ENCODE measurements around the gene ATMIN.

Gene ATMIN

DNA sequence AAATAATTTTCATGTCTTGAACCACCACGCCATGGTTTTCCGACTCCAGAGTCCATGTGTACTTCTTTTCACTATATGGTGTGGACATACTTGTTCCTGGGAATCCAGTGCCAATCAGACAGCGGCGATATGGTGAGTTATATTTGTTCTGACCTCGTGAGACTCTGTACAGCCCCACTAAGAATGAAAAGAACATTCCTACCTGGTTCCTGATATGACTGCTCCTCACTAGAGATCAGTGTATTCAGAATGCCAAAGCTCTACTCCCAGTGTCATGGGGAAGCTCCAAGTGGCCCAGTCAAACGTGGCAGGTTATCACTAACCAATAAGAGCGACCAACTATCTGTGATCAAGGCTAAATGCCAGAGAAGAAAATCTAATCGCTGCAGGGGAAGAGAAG lies 35.3 kb downstream of the ATMIN start:
- DNase-seq = no peak

DNA sequence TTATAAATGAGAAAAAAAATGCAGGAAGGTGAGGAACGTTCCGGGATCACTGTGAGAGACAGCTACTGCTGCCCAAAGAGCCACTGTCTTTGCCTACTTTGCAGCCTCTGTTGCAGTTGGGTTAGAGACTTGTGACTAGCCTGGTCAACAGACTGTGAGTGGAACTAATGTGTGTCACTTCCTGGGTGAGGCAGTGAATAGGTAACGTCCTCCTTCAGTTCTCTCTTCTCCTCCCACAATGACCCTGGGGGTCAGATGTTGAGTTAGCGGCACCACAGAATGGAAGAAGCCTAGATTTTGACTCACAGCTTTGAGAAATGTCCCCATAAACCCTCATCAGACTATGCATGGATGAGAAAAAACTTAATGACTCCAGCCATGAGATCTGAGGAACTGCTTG lies 36.2 kb downstream of the ATMIN start:
- DNase-seq = no peak

DNA sequence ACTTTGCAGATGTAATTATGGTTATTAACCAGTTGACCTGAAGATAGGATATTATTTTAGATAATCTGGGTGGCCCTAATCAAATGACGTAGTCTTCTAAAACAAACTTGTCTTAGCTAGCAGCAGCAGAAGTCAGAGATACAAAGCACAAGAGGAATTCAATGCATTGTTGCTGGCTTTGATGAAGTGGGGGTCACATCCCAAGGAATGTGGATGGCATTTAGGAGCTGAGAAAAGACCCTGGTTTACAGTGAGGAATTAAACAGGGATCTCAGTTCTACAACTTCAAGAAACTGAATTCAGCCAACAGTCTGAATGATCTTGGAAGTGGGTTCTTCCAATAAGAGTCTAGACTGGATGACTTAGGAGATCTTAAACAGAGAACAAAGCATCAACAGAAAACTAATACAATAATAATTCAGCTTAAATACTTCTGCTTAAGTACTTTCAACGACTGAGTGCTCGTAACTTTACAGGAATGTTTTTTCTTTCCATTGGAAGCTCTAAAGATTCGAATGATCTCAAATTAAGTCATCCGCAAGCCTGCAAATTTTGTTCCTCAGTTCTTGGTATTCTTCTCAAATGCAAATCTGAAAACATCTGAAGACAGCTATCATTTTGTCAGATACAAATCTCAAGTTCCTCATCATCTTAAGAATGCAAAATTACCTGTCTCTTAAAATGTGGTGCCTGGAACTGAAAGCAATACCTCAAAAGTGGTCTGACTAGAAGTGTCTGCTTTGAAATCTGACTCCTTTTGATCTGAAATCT lies 38.1 kb downstream of the ATMIN start:
- no peak for DNase-seq

DNA sequence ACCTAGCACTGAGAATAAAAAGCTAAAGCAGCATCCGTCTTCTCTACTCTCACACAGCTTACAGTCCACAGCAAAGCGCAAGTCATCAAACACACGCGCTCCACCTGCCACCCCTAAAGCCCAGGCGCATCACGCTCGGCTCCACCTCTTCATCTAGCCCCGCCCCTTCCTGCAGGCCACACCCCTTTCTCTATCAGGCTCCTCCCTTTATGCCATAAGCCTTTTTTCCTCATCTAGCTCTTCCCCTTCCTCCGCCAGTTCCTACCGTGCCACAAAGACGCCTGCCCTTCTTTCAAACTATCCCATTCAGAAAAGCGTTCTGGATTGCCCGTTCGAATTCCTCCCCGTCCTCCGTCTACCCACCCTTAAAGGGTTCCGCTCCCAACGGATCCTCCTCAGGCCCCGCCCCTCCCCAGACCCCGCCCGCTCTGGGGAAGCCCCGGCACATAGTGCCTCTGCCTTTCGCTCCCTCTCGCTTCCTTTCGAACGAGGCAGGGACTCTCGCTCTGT lies 41.0 kb downstream of the ATMIN start:
- peak; percentile 77 to 81 for DNase-seq

DNA sequence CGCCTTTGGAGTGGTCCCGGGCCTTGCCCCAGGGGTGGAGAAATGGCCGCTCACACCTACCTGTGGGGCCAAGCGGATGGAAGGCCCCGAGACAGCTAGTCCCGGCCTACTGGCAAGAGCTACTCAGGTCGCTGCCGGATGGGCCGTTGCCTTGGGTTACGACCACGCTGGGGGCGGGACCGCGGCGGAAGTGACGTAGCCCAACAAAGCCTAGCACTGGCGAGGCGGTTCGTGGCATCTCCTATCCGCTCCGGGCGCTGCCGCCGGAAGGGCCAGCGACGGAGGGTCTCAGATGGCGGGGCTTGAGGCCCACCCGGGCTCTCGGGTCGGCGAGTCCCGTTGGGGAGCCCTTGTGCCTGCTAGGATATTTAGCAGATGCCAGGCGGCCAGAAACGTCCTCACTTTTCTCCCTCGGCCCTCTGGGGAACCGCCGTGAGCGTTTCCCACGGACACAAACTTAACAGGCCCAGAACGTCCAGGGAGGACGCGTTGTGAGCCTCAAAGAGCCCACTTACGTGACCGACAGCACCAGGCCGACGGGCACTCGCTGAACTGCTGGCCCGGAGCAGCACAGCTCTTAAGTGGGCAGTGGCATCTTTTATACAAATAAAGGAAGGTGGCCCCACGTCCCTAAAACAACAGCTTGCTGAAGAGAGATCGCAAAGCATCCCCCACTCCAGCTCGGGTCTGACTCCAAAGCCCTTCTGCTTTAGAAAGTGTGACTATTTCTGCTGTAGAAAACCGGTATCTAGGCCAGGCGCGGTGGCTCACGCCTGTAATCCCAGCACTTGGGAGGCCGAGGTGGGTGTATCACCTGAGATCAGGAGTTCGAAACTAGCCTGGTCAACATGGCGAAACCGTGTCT lies 41.7 kb downstream of the ATMIN start, which contains the start of gene C16orf46:
Gene C16orf46, minus strand, starts transcription at position 163 of the 865 bp plus-strand sequence. CDS start 13,283 bp downstream, outside the sequence.
- DNase-seq = peak; percentile 77 to 89

DNA sequence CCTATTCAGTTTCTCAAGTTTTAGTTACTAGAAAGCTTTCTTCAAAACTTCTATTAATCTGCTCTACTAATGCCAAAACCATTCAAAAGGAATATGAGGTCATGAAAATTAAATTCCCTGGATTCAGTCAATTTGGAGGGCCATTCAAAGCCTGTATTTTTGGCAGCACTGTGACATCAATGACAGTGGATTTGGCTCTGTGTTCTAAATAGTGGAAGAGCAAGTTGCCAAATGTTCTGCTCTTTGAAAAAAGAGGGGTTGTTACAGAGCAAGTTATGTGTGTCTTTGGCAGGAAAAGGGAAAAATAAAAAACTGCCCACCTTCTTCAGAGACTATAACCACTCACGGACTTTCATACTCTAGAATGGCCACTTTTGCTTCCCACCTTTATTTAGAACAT lies 44.6 kb downstream of the ATMIN start:
- peak in 1 of 2 experiments; percentile 26 for DNase-seq

DNA sequence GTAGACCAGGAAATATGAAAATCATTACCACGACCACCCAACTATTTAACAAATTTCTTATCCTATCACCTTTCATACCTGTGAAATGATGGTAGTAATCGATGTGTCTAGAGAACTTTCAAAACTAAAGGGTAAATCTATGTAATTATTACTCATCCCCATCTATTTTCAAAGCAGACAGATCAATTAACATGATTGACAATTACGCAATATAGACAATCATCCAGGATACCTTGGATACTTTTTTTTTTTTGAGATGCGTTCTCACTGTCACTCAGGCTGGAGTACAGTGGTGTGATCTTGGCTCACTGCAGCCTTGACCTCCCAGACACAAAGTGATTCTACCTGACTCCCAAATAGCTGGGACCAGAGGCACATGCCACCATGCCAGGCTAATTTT lies 45.4 kb downstream of the ATMIN start:
- DNase-seq = no peak

DNA sequence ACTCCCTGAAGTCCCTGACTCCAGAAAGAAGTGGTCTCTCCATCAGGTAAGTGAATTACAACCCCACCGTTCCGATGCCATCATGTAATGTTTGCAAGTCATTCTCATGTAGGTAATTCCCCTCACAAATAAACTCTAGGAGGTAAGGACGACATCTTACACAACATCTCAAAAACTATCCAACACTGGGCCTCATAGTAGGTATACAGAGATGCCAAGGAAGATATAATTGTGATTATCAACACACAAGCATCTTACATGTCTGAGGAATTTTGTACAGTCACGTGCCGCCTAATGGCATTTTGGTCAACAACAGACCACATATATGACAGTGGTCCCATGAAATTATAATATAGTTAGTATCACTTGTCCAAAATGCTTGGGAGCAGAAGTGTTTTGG lies 53.2 kb downstream of the ATMIN start:
- DNase-seq = no peak

DNA sequence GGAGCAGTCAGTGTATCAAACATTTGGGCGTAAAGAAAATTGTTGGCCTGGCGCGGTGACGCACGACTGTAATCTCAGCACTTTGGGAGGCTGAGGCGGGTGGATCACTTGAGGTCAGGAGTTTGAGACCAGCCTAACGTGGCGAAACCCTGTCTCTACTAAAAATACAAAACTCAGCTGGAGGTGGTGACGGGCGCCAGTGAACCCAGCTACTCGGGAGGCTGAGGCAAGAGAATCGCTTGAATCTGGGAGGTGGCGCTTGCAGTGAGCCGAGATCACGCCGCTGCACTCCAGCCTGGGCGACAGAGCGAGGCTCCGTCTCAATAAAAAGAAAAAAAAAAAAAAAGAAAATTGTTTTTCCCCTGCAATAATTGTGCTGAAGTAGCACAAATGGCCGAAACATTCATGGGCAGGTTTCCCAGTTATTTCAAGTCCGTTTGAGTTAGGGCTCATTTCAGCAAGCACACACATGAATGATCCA lies 59.2 kb downstream of the ATMIN start:
- no peak for DNase-seq

DNA sequence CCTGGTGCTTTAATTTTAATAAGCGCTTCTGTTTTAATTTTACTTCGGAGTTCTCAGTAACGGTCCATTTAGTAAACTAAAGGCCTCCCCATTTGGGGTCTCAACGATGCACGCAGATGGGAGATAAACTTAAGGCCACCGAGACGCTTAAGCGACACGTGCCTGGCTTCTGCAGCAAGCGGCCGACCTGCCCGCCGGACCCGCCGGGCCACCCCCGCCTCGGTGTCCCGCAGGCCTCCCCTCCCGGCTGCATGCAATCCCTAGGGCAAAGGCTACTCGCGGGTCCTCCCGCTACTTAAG lies 60.0 kb downstream of the ATMIN start:
- no peak for DNase-seq

DNA sequence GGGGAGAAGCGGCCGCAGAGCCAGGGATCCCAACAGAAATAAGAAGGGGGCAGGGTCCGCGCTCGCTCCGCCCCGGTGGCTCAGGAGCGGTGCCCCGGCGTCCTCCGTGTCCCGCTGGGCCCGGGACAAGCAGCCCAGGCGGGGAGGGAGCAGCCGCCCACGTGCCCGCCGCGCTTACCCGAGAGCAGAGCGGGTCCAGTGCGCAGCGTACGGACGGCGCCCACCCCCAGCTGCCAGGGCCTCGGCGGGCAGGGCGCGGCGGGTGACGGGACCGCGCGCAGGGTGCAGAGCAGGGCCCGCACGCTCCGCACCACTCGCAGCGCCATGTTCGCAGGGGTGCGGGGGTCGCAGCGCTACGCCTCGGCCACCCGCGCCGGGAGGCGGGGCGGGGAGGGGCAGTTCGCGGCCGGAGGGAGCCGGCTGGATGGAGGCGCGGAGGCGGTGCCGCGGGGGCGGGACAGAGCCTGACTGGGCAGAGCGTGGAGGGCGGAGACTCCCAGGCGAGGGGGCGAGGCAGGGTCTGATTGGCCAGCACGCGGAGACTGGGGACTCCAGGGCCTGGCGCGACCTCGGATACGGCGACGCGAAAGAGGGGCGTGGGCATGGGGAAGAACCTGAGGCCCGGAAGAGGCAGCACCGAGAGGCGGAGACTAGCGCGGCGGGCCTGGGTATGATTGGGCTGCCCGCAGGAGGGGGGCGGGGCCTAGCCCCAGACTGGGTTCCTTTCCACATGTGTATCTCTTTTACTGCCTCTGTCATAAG lies 60.5 kb downstream of the ATMIN start, which contains the start of gene GCSH:
Gene GCSH, minus strand, starts transcription at position 443 of the 762 bp plus-strand sequence. Its CDS starts 117 bp downstream, at position 326.
- peak; percentile 89 to 94 for DNase-seq

DNA sequence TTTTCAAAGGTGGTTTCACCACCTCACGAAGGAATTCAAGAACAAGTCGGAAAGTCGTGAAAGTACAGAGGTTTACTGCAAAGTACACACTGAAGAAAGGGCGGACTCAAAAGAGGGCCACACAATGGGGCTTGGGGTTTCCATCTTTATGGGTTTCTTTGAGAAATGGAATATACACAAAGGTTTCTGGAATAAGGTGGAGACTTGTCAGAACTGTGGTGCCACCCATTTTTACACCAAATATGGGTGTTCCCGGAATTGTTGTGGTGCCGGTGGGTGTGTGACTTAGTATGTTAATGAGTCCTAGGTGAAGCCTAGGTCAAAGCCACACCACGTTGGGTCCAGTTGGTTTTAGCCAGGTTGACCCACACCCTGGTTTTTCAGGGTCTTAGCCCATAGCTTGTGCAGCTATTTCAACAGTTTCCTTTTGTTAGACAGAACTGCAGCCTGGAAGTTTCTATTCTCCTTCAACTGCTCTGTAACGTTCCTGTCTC lies 61.1 kb downstream of the ATMIN start:
- no peak for DNase-seq
